Osteoblast (primary cell): Measurements from ENCODE around the gene CSTPP1. TPM values are rescaled to one million over a fixed set of nuclear protein-coding genes. Genes with fewer than 3 reads are reported as not detected.

Experiments used
- DNase-seq: peaks from one replicate; pipeline ENCODE4 v3.0.0; 2011; ENCODE audit warnings: low spot score, mixed read lengths; ENCODE audit not compliant: insufficient read length; ENCODE audit errors: missing footprints
- H2AFZ ChIP-seq: 2 replicates; pipeline ENCODE4 v1.6.0; 2011; ENCODE audit warnings: mild to moderate bottlenecking, low read length
- H3K27ac ChIP-seq: 2 replicates; pipeline ENCODE4 v1.5.1; 2011; ENCODE audit warnings: mild to moderate bottlenecking, low read depth, low read length, moderate library complexity
- H3K27me3 ChIP-seq: 2 replicates; pipeline ENCODE4 v1.6.0; 2012; ENCODE audit warnings: mild to moderate bottlenecking, control low read depth, inconsistent platforms, low read length, moderate library complexity; ENCODE audit not compliant: insufficient read depth
- H3K36me3 ChIP-seq: 2 replicates; pipeline ENCODE4 v1.5.1; 2011; ENCODE audit warnings: mild to moderate bottlenecking, low read length, control low read depth, moderate library complexity; ENCODE audit not compliant: insufficient read depth
- H3K4me1 ChIP-seq: 2 replicates; pipeline ENCODE4 v1.5.1; 2011; ENCODE audit warnings: mild to moderate bottlenecking, low read length, control low read depth, moderate library complexity; ENCODE audit not compliant: insufficient read depth
- H3K4me2 ChIP-seq: 2 replicates; pipeline ENCODE4 v1.6.0; 2011; ENCODE audit warnings: mild to moderate bottlenecking, low read length; ENCODE audit not compliant: insufficient read depth
- H3K4me3 ChIP-seq: fragments of 200-600 bp; sonication (generic); 3 replicates; pipeline ENCODE4 v1.5.1; 2012; ENCODE audit warnings: mild to moderate bottlenecking, low read length, inconsistent platforms; ENCODE audit not compliant: insufficient read depth
- H3K79me2 ChIP-seq: 2 replicates; pipeline ENCODE4 v1.6.0; 2012; ENCODE audit warnings: mild to moderate bottlenecking, low read length, control low read depth, inconsistent platforms; ENCODE audit not compliant: insufficient read depth
- H3K9me3 ChIP-seq: 2 replicates; pipeline ENCODE4 v1.5.1; 2011; ENCODE audit warnings: low read depth, low read length, control low read depth
- H4K20me1 ChIP-seq: 2 replicates; pipeline ENCODE4 v1.6.0; 2012; ENCODE audit warnings: mild to moderate bottlenecking, low read length, control low read depth; ENCODE audit not compliant: insufficient read depth
- total RNA-seq: library from RNA; depleted of rRNA; stranded (reverse); fragments of >200 nt; gene quantifications from 2 replicates; pipeline ENCODE4 v1.2.3, GENCODE V29; 2012
- TF ChIP-seq, protein P1 (sequence below): IDR thresholded peaks from 2 replicates; pipeline ENCODE4 v1.5.1; 2011; ENCODE audit warnings: mild to moderate bottlenecking, low read depth, low read length, moderate library complexity; ENCODE audit errors: extremely low read depth

CSTPP1 gene
- total RNA-seq, 1 donor, result 27.1 TPM

DNA sequence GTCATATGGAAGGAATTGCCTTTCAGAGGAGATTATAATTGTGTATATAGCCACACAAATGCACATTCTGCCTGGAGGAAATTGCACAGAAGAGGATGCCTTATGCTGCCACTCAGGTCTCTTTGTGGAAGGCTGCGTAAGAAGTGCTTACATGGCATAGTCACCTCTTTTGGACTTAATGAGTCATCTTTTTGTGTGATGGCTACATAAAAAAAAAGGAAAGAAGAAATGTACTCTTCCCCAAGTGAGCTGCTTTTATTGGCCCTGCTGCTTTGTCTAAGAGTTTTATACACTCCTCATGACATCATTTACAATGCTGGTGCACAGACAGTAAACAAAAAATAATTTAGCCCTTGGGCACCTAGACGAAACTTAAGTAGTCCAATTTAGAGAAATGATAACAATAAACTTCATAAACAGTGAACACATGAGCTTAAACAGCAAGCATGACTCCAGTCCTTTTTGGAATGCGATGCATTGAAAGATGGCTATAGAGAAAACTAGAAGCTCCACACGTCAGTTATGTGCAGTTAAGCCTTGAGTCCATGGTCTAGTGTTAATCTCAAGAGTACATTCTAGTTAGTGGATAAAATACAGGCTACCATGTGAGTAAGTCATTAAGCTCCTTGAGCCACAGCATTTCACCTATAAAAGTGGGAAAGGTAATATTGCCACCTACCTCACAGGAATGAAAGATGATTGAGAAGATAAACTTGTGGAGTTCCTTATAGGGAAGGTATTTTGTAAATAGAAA, 12.0 kb downstream of the CSTPP1 start:
- H3K4me2 ChIP-seq, result no peak overlapping the region
- H3K79me2 ChIP-seq, result peaks cover 2% of the 10 kb centered on the region
- TF ChIP-seq, protein P1, sequence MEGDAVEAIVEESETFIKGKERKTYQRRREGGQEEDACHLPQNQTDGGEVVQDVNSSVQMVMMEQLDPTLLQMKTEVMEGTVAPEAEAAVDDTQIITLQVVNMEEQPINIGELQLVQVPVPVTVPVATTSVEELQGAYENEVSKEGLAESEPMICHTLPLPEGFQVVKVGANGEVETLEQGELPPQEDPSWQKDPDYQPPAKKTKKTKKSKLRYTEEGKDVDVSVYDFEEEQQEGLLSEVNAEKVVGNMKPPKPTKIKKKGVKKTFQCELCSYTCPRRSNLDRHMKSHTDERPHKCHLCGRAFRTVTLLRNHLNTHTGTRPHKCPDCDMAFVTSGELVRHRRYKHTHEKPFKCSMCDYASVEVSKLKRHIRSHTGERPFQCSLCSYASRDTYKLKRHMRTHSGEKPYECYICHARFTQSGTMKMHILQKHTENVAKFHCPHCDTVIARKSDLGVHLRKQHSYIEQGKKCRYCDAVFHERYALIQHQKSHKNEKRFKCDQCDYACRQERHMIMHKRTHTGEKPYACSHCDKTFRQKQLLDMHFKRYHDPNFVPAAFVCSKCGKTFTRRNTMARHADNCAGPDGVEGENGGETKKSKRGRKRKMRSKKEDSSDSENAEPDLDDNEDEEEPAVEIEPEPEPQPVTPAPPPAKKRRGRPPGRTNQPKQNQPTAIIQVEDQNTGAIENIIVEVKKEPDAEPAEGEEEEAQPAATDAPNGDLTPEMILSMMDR, result no peak
- peak overlapping the region; percentile 40 for H3K27ac ChIP-seq
- peaks cover 9% of the 10 kb centered on the region for H4K20me1 ChIP-seq
- H2AFZ ChIP-seq, result no peak overlapping the region
- H3K27me3 ChIP-seq, result no peaks in the 10 kb centered on the region
- no peaks in the 10 kb centered on the region for H3K36me3 ChIP-seq
- peak; percentile 89 for DNase-seq
- no peak overlapping the region for H3K4me3 ChIP-seq
- H3K4me1 ChIP-seq, result peaks cover 24% of the 10 kb centered on the region
- no peaks in the 10 kb centered on the region for H3K9me3 ChIP-seq

DNA sequence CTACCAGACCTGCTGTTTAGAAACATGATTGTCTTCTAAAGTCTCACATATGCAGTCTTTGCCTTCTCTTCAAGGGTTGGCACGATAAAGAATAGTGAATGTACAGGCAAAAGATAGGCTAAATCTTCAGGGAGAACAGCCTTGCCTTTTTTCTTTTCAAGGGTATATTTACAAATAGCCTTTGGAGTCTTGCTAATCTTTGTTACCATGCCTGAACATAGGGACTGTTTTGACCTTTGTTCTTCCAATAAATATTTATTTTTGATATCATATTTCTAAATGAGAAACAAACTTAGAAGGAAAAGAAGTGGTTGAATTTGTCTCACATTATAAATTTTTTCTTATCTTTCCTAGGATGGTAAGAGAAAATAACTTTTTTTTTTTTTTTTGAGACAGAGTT, 12.7 kb downstream of the CSTPP1 start:
- TF ChIP-seq, protein P1, result no peak
- no peak for DNase-seq
- Histone ChIP-seq H3K9me3 (no peaks in the 10 kb centered on the region), H3K27ac (no peak overlapping the region), H3K4me1 (peaks cover 24% of the 10 kb centered on the region), H2AFZ (no peak overlapping the region), H3K36me3 (no peaks in the 10 kb centered on the region), H3K4me3 (no peak overlapping the region), H3K4me2 (no peak overlapping the region), H3K27me3 (no peaks in the 10 kb centered on the region), H4K20me1 (peaks cover 9% of the 10 kb centered on the region), H3K79me2 (peaks cover 2% of the 10 kb centered on the region)

DNA sequence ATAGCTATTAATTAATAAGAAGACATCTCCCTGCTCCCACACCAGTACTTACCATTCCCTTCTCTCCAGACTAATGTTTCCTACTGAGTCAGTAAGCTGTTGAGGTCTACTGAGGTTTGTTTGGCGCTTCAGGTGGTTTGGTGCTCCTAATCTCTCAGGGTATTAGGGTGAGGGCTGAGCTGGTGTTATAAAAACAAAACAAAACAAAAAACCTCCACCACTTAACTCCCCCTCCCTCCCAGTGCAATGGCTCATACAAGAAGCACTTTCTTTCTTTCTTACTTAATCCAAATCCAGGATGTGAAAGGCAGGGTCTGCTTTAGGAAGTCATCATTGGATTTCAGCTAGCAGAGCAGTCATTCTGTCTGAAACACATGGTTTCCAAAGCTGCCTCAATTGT, 15.3 kb downstream of the CSTPP1 start:
- no peak overlapping the region for H3K27ac ChIP-seq
- no peak overlapping the region for H2AFZ ChIP-seq
- peaks cover 20% of the 10 kb centered on the region for H3K4me1 ChIP-seq
- H3K4me2 ChIP-seq, result no peak overlapping the region
- no peaks in the 10 kb centered on the region for H3K79me2 ChIP-seq
- H3K36me3 ChIP-seq, result no peaks in the 10 kb centered on the region
- peaks cover 6% of the 10 kb centered on the region for H4K20me1 ChIP-seq
- H3K4me3 ChIP-seq, result no peak overlapping the region
- TF ChIP-seq, protein P1, result no peak
- DNase-seq, result no peak
- no peaks in the 10 kb centered on the region for H3K27me3 ChIP-seq
- H3K9me3 ChIP-seq, result no peaks in the 10 kb centered on the region

DNA sequence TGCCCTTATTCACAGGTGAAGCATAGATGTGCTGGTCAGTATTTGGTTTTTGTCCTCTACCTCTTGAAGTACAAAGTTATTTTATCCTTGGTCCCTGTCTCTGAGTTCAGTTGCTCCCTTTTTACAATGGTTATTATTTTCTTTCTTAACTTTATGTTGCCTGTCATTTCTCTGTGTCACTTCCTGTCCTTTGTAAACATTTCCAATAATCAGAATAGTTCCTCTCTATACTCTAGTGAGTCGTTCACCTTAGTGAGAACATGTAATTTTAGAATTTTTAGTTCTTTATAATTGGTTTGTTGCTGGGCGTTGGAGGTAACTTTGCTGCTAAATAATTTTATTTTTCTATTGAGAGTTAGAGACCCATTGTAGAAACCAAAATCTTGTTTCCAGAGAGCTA, 16.0 kb downstream of the CSTPP1 start:
- no peak for DNase-seq
- no peaks in the 10 kb centered on the region for H3K36me3 ChIP-seq
- H3K4me2 ChIP-seq, result no peak overlapping the region
- H3K27me3 ChIP-seq, result no peaks in the 10 kb centered on the region
- H4K20me1 ChIP-seq, result peaks cover 4% of the 10 kb centered on the region
- no peak overlapping the region for H2AFZ ChIP-seq
- TF ChIP-seq, protein P1, result no peak
- H3K27ac ChIP-seq, result no peak overlapping the region
- peaks cover 13% of the 10 kb centered on the region for H3K4me1 ChIP-seq
- H3K4me3 ChIP-seq, result no peak overlapping the region
- no peaks in the 10 kb centered on the region for H3K9me3 ChIP-seq
- no peaks in the 10 kb centered on the region for H3K79me2 ChIP-seq
